GM18907 (cell line): ENCODE measurements around the gene PRTN3.

ENCODE experiments used
- ATAC-seq: cut with Tn5 transposase; IDR thresholded peaks from one replicate; pipeline ENCODE4 v1.9.1; 2021; ENCODE audit warnings: mild to moderate bottlenecking, moderate library complexity; ENCODE audit not compliant: unreplicated experiment

Gene PRTN3

DNA sequence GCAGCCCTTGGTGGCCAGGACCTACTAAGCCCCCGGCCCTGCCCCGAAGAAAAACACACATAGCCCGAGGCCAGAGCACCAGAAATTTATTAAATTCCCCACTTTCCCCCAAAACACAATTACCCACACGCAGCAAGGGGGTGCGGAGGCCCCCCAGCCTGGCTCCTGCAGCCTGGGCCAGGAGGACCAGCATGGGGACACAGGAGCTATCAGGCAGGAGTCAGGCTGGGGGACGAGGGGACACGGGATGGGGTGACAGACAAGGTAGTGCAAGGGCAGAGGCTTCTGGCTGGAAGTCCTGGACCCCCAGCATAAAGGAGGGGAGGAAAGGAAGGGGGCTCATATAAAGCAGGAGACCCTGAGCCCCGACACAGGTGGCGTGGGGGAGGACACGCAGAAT is 55.6 kb downstream of the PRTN3 start:
- no peak for ATAC-seq

DNA sequence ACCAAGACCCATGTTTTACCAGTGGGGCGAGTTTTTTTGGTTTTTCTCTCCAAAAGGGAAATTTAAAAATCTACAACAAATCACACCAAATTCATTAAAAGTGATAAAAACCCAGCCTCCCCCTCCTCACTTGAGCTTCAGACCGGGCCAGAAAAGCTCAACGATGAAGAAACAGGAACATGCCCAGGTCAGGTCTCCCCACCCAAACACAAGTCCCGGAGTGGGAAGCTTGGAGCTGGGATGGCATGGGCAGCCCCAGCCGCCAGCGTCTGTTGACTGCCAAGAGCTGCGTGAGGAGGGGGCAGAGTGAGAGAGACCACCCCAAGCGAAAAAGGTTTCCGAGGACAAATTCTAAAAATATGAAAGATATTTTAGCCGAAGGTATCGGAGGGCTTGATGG is 56.2 kb downstream of the PRTN3 start:
- no peak for ATAC-seq

DNA sequence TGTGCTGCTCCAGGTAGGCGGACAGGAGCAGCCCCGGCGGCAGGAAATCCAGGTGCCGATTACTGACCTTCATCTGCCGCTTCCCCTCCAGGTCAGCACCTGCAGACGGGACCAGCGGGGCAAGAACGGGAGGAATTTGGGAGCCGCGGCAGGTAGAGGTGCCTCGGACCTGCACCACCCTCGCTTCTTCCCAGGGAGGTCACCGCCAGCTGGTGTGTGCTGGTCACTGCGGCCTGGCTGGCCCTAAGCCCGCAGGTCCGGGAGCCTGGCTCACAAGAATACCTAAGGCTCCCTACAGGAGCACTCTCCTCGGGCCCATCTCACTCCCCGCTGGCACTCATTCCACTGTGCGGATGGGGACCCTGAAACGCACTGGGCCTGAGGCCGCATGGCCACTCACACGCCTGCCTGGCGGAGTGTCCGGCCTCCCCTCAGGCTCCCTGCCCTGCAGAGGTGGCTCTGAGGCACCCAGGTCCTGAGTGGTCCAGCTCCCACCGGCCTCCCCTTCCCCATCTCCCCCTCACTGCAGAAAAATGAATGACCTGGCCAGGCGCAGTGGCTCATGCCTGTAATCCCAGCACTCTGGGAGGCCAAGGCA is 56.7 kb downstream of the PRTN3 start:
- no peak for ATAC-seq
